ENCODE data around the gene NOS1AP. TPM values are rescaled to one million over a fixed set of nuclear protein-coding genes. Genes with fewer than 3 reads are reported as not detected.

Gene NOS1AP
- total RNA-seq, 1 experiment from 2014 or later, result 5.3 TPM

GRCh38 chr1:162223488-162223887 lies 154.0 kb downstream of the NOS1AP start (continued):
- TF ChIP-seq ZBTB33 (IDR thresholded peaks at IDR 0.05; ENCODE audit: extremely low read depth, insufficient replicate concordance, low read length) (no peak), POLR2A (IDR thresholded peaks at IDR 0.05; ENCODE audit: borderline replicate concordance, extremely low read depth, insufficient read depth, insufficient read length) (no peak), TCF7L2 (IDR thresholded peaks at IDR 0.05; ENCODE audit: borderline replicate concordance, extremely low read depth, insufficient read depth, insufficient read length) (no peak), CBX3 (IDR thresholded peaks at IDR 0.05; ENCODE audit: low read depth) (no peak), CEBPB (IDR thresholded peaks at IDR 0.05; ENCODE audit: low read depth) (no peak), SIN3A (IDR thresholded peaks at IDR 0.05; ENCODE audit: low read depth) (no peak), ELF1 (IDR thresholded peaks at IDR 0.05; ENCODE audit: borderline replicate concordance, low read depth) (no peak), ZFX (IDR thresholded peaks at IDR 0.05) (no peak), ATF3 (IDR thresholded peaks at IDR 0.05) (no peak), FOSL1 (IDR thresholded peaks at IDR 0.05; ENCODE audit: low read depth) (no peak), SP1 (IDR thresholded peaks at IDR 0.05; ENCODE audit: low read depth) (no peak)

GRCh38 chr1:162224267-162224666 lies 154.8 kb downstream of the NOS1AP start:
- CTCF ChIA-PET, result no interaction called here
- no peak overlapping the region for H3K9ac ChIP-seq (ENCODE audit: low read length)
- intact Hi-C loops (cut with micrococcal nuclease), result no loop called here
- no peak overlapping the region for H3K27ac ChIP-seq (ENCODE audit: low read depth, low read length)
- no peaks in the 10 kb centered on the region for H3K79me2 ChIP-seq (ENCODE audit: insufficient read depth, low read length)
- no peaks in the 10 kb centered on the region for H3K9me3 ChIP-seq (ENCODE audit: control insufficient read depth in 1 of 2, insufficient read depth in 1 of 2, low read depth in 1 of 2, low read length in 2 of 2)
- no peaks in the 10 kb centered on the region for H3K9me2 ChIP-seq (ENCODE audit: insufficient read depth)
- H3K4me2 ChIP-seq (ENCODE audit: low read length), result no peak overlapping the region
- POLR2A ChIA-PET, result no interaction called here
- H3K27me3 ChIP-seq (ENCODE audit: insufficient read depth, low read length), result no peaks in the 10 kb centered on the region
- no peaks in the 10 kb centered on the region for H4K20me1 ChIP-seq (ENCODE audit: insufficient read depth)
- DNase-seq (ENCODE audit: low read depth, low spot score) (no peak), ATAC-seq (no peak)
- H3K4me1 ChIP-seq (ENCODE audit: control insufficient read depth in 1 of 2, insufficient read depth in 2 of 2, low read length in 2 of 2), result peaks cover 0 to 48% of the 10 kb centered on the region in 2 experiments; a peak in 2 of 4 replicates
- RAD21 ChIA-PET (ENCODE audit: low non-redundant PET in 1 of 2, low total read pairs in 2 of 2, uncharacterized antibody in 2 of 2, unreplicated experiment in 2 of 2), result no interaction called here
- H2AFZ ChIP-seq (ENCODE audit: low read depth, low read length, poor library complexity, severe bottlenecking), result no peak overlapping the region
- H3K36me3 ChIP-seq (ENCODE audit: control insufficient read depth in 1 of 2, insufficient read depth in 2 of 2, low read length in 2 of 2), result no peaks in the 10 kb centered on the region
- no peak overlapping the region for H3K4me3 ChIP-seq (replicated peaks in 1 of 2; ENCODE audit: low read depth in 1 of 2, low read length in 2 of 2)
- no TSS peak for BruUV-seq (replicated peaks)
- TF ChIP-seq JUND (IDR thresholded peaks at IDR 0.05) (no peak), CEBPB (IDR thresholded peaks at IDR 0.05; ENCODE audit: low read depth) (no peak), CBX3 (IDR thresholded peaks at IDR 0.05; ENCODE audit: low read depth) (no peak), ZFX (IDR thresholded peaks at IDR 0.05) (no peak), ZBTB33 (IDR thresholded peaks at IDR 0.05; ENCODE audit: extremely low read depth, insufficient replicate concordance, low read length) (no peak), ELF1 (IDR thresholded peaks at IDR 0.05; ENCODE audit: borderline replicate concordance, low read depth) (no peak), SP1 (IDR thresholded peaks at IDR 0.05; ENCODE audit: low read depth) (no peak), TCF7L2 (IDR thresholded peaks at IDR 0.05; ENCODE audit: borderline replicate concordance, extremely low read depth, insufficient read depth, insufficient read length) (no peak), POLR2A (IDR thresholded peaks at IDR 0.05; ENCODE audit: borderline replicate concordance, extremely low read depth, insufficient read depth, insufficient read length) (no peak), EZH2 (IDR thresholded peaks at IDR 0.05) (no peak), EZH2phosphoT487 (IDR thresholded peaks at IDR 0.05; ENCODE audit: borderline replicate concordance) (no peak), POLR2AphosphoS5 (IDR thresholded peaks at IDR 0.05; ENCODE audit: low read depth, low read length) (no peak), MAX (IDR thresholded peaks at IDR 0.05) (no peak), RAD21 (IDR thresholded peaks at IDR 0.05; ENCODE audit: low read depth) (no peak), FOSL1 (IDR thresholded peaks at IDR 0.05; ENCODE audit: low read depth) (no peak), REST (IDR thresholded peaks at IDR 0.05; ENCODE audit: low read depth) (no peak)
